Loucy (cell line): Measurements from ENCODE around the gene CISD1.

Source experiments
- H2AFZ ChIP-seq: fragments of 200-600 bp; sonication (generic); 2 replicates; pipeline ENCODE4 v1.6.0; 2016; ENCODE audit warnings: antibody characterized with exemption, mild to moderate bottlenecking, low read length, moderate library complexity
- H3F3A ChIP-seq: fragments of 200-600 bp; 2 replicates; pipeline ENCODE4 v1.6.0; 2016; ENCODE audit warnings: antibody characterized with exemption, low read depth, mild to moderate bottlenecking
- H3K27me3 ChIP-seq: fragments of 200-600 bp; sonication (generic); 2 replicates; pipeline ENCODE4 v1.6.1; 2014; ENCODE audit warnings: low read length, mild to moderate bottlenecking; ENCODE audit not compliant: insufficient read depth, poor library complexity, severe bottlenecking
- H3K36me3 ChIP-seq: fragments of 200-600 bp; sonication (generic); 2 replicates; pipeline ENCODE4 v1.6.1; 2016; ENCODE audit warnings: low read length; ENCODE audit not compliant: insufficient read depth
- H3K4me1 ChIP-seq: fragments of 200-600 bp; sonication (generic); 2 replicates; pipeline ENCODE4 v1.5.1; 2014; ENCODE audit warnings: low read length, mild to moderate bottlenecking; ENCODE audit not compliant: insufficient read depth, poor library complexity, severe bottlenecking
- H3K4me2 ChIP-seq: fragments of 200-600 bp; sonication (generic); 2 replicates; pipeline ENCODE4 v1.6.0; 2014; ENCODE audit warnings: antibody characterized with exemption, low read length, low read depth, mild to moderate bottlenecking; ENCODE audit not compliant: poor library complexity, severe bottlenecking
- H3K4me3 ChIP-seq: fragments of 200-600 bp; sonication (generic); 2 replicates; pipeline ENCODE4 v1.5.1; 2014; ENCODE audit warnings: low read length, mild to moderate bottlenecking, mixed read lengths; ENCODE audit not compliant: poor library complexity, severe bottlenecking
- H3K79me2 ChIP-seq: fragments of 200-600 bp; sonication (generic); 2 replicates; pipeline ENCODE4 v1.6.1; 2014; ENCODE audit warnings: low read length; ENCODE audit not compliant: insufficient read depth
- H3K9ac ChIP-seq: fragments of 200-600 bp; sonication (generic); 2 replicates; pipeline ENCODE4 v1.6.0; 2014; ENCODE audit warnings: mild to moderate bottlenecking, low read depth, low read length, moderate library complexity; ENCODE audit not compliant: poor library complexity, severe bottlenecking
- H3K9me2 ChIP-seq: fragments of 200-600 bp; sonication (generic); replicated peaks from 2 replicates; pipeline ENCODE4 v1.6.1; 2016; ENCODE audit warnings: low read depth, low read length, mixed read lengths
- H3K9me3 ChIP-seq: fragments of 200-600 bp; sonication (generic); 2 replicates; pipeline ENCODE4 v1.6.1; 2014; ENCODE audit warnings: mild to moderate bottlenecking, antibody characterized with exemption, low read length, low read depth; ENCODE audit not compliant: insufficient read depth
- H4K20me1 ChIP-seq: fragments of 200-600 bp; sonication (generic); 2 replicates; pipeline ENCODE4 v1.6.0; 2014; ENCODE audit warnings: antibody characterized with exemption, low read length, mild to moderate bottlenecking; ENCODE audit not compliant: insufficient read depth, poor library complexity, severe bottlenecking
- EZH2phosphoT487 ChIP-seq: fragments of 200-600 bp; IDR thresholded peaks from 2 replicates; pipeline ENCODE4 v1.6.1; 2018; ENCODE audit warnings: antibody characterized with exemption, mild to moderate bottlenecking, moderate library complexity, borderline replicate concordance
- TF ChIP-seq, protein P1 (sequence below): fragments of 200-600 bp; sonication (generic); conservative IDR thresholded peaks from 2 replicates; pipeline ENCODE4 v1.5.1; 2014; ENCODE audit warnings: mild to moderate bottlenecking, antibody characterized with exemption, low read length

CISD1 gene

GRCh38 chr10:58268946-58269781 is at the start of gene CISD1:
Gene CISD1 (plus strand): TSS chr10:58269162. CDS start chr10:58269274, 112 bp downstream.
- Histone ChIP-seq H4K20me1 (peaks cover 24% of the 10 kb centered on the region), H3F3A (no peaks in the 10 kb centered on the region), H3K4me1 (peaks cover 28% of the 10 kb centered on the region), H3K27me3 (no peaks in the 10 kb centered on the region), H3K79me2 (peaks cover 49% of the 10 kb centered on the region), H2AFZ (peak within 1 kb of the TSS; percentile 98), H3K9me3 (no peaks in the 10 kb centered on the region), H3K9ac (peak within 1 kb of the TSS; percentile 82), H3K9me2 (no peaks in the 10 kb centered on the region), H3K4me3 (peak within 1 kb of the TSS; percentile 85), H3K4me2 (peak within 1 kb of the TSS; percentile 95), H3K36me3 (no peaks in the 10 kb centered on the region)
- TF ChIP-seq, protein P1, sequence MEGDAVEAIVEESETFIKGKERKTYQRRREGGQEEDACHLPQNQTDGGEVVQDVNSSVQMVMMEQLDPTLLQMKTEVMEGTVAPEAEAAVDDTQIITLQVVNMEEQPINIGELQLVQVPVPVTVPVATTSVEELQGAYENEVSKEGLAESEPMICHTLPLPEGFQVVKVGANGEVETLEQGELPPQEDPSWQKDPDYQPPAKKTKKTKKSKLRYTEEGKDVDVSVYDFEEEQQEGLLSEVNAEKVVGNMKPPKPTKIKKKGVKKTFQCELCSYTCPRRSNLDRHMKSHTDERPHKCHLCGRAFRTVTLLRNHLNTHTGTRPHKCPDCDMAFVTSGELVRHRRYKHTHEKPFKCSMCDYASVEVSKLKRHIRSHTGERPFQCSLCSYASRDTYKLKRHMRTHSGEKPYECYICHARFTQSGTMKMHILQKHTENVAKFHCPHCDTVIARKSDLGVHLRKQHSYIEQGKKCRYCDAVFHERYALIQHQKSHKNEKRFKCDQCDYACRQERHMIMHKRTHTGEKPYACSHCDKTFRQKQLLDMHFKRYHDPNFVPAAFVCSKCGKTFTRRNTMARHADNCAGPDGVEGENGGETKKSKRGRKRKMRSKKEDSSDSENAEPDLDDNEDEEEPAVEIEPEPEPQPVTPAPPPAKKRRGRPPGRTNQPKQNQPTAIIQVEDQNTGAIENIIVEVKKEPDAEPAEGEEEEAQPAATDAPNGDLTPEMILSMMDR: no peak
- TF ChIP-seq EZH2phosphoT487: no peak

DNA sequence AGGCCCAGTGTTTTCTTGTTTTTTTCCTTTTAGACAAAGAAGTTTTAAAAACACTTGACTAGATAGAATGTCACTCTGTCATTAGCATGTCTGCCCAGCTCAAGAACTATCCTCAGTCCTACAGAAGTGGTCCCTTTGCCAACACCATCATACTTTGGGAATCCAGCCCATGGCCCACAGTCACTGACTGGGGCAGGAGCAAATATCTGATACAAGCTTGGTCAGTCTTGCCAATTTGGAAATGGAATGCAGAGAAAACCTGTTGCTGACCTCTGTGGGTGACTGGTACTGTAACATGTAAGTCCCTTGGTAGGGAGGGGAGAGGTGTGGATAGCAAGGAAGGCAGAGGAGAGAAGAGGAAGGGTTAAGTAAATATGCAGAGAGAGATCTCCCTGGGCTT is 49.1 kb upstream of the CISD1 start:
- no peak overlapping the region for H3K4me2 ChIP-seq
- no peaks in the 10 kb centered on the region for H3K9me3 ChIP-seq
- H3K9me2 ChIP-seq: no peaks in the 10 kb centered on the region
- no peak overlapping the region for H3K9ac ChIP-seq
- no peak overlapping the region for H3K4me3 ChIP-seq
- H3K79me2 ChIP-seq: 0 out of 2 replicates have a peak, but pooled peaks cover 4% of the 10 kb centered on the region
- peaks cover 24% of the 10 kb centered on the region; the same call in 1 of the 2 replicates for H3K36me3 ChIP-seq
- no peaks in the 10 kb centered on the region for H4K20me1 ChIP-seq
- no peaks in the 10 kb centered on the region for H3F3A ChIP-seq
- TF ChIP-seq, protein P1: no peak
- no peak for TF ChIP-seq EZH2phosphoT487
- no peaks in the 10 kb centered on the region for H3K27me3 ChIP-seq
- no peak overlapping the region for H2AFZ ChIP-seq
- no peaks in the 10 kb centered on the region for H3K4me1 ChIP-seq

GRCh38 chr10:58220769-58221451 is 48.1 kb upstream of the CISD1 start:
- Histone ChIP-seq H3K9me3 (no peaks in the 10 kb centered on the region), H3K79me2 (no peaks in the 10 kb centered on the region), H3K4me1 (no peaks in the 10 kb centered on the region), H3K36me3 (peaks cover 24% of the 10 kb centered on the region; the same call in 1 of the 2 replicates), H3K27me3 (no peaks in the 10 kb centered on the region), H4K20me1 (no peaks in the 10 kb centered on the region), H3K9me2 (no peaks in the 10 kb centered on the region), H3F3A (no peaks in the 10 kb centered on the region), H3K4me2 (no peak overlapping the region), H3K4me3 (no peak overlapping the region), H2AFZ (no peak overlapping the region), H3K9ac (no peak overlapping the region)
- TF ChIP-seq, protein P1: no peak
- no peak for TF ChIP-seq EZH2phosphoT487
